Duodenal mucosa (tissue), 2 donors: ENCODE measurements around the gene SPINK2.

Experiments
- H3K27ac ChIP-seq: one replicate; pipeline ENCODE4 v1.7.0; 2013; ENCODE audit warnings: low read depth, low read length
- H3K27me3 ChIP-seq, 2 donors: one replicate each; pipeline ENCODE4 v1.7.0; 2013; ENCODE audit warnings: low read length in 2 of 2, control low read depth in 1 of 2; ENCODE audit not compliant: insufficient read depth in 2 of 2, control insufficient read depth in 1 of 2
- H3K36me3 ChIP-seq, 2 donors: one replicate each; pipeline ENCODE4 v1.7.0; 2013; ENCODE audit warnings: low read length in 2 of 2, control low read depth in 1 of 2; ENCODE audit not compliant: insufficient read depth in 2 of 2, control insufficient read depth in 1 of 2
- H3K4me1 ChIP-seq, 2 donors: one replicate each; pipeline ENCODE4 v1.7.0; 2013; ENCODE audit warnings: low read length in 2 of 2, control low read depth in 1 of 2; ENCODE audit not compliant: insufficient read depth in 2 of 2, control insufficient read depth in 1 of 2
- H3K4me3 ChIP-seq, 2 donors: one replicate each; pipeline ENCODE4 v1.7.0; 2013; ENCODE audit warnings: low read length in 2 of 2, low read depth in 1 of 2
- H3K9ac ChIP-seq, 2 donors: one replicate each; pipeline ENCODE4 v1.7.0; 2013; ENCODE audit warnings: low read length in 2 of 2, low read depth in 1 of 2
- H3K9me3 ChIP-seq, 2 donors: one replicate each; pipeline ENCODE4 v1.7.0; 2013; ENCODE audit warnings: low read length in 2 of 2, control low read depth in 1 of 2; ENCODE audit not compliant: control insufficient read depth in 1 of 2

The SPINK2 gene

DNA sequence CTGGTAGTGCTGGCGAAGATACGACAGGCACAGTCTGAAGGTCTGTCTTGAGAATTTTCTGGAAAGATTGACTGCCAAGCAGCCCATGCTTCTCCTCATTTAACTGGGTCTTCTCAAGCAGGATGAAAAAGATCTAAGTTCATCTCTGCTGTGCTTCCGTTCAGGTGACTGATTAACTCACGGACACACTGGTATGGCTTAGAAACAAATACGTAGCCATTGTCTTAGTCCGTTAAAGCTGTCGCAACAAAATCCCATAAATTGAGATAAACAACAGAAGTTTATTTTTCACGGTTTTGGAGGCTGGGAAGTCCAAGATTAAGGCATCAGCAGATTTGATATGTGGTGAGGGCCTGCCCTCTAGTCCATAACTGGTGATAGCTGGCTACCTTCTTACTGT, 39.5 kb downstream of the SPINK2 start:
- Histone ChIP-seq H3K27me3 (no peaks in the 10 kb centered on the region), H3K9me3 (no peaks in the 10 kb centered on the region), H3K36me3 (no peaks in the 10 kb centered on the region), H3K27ac (no peak overlapping the region), H3K9ac (no peak overlapping the region), H3K4me1 (peaks cover 0 to 6% of the 10 kb centered on the region in 2 donors), H3K4me3 (no peak overlapping the region)

DNA sequence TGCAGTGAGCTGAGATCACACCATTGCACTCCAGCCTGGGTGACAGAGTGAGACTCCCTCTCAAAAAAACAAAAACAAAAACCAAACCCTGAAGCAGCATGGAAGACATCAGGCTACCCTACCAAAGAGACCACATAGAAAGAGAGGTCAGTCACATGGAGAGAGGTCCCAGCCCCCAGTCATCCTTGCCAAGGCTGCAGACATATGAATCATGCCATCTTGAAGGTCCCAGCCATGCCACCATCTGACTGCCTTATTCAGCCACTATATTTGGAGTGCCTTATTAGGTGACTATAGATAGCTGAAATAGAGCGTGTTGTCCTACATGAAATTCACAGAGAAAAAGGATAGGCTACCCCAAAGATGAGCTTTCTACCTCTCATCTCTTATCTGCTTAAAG, 48.2 kb downstream of the SPINK2 start:
- Histone ChIP-seq H3K4me3 (no peak overlapping the region), H3K9me3 (no peaks in the 10 kb centered on the region), H3K27ac (no peak overlapping the region)

DNA sequence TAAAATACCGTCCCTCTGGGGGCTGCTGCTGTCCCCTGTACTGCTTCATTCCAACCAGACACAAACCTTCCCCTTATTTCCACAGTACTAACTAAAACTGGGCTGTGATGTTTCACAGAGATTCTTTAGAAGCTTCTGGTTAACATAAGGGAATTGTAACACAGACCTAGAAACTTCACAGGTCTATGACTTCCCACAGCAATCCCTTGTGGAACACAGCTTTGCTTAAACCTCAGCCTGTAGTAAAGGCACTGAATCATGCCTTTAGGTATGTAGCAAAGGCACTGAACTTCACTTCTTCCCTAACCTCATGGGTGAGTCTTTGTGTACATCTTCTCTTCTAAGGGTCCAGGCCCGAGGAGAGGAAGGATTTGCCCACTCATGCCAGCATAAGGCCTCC, 49.4 kb downstream of the SPINK2 start:
- H3K9ac ChIP-seq: no peak overlapping the region
- H3K27me3 ChIP-seq: no peaks in the 10 kb centered on the region
- no peak overlapping the region for H3K4me3 ChIP-seq
- H3K36me3 ChIP-seq: no peaks in the 10 kb centered on the region
- H3K9me3 ChIP-seq: no peaks in the 10 kb centered on the region
- peaks cover 9 to 15% of the 10 kb centered on the region in 2 donors for H3K4me1 ChIP-seq
- no peak overlapping the region for H3K27ac ChIP-seq

More for the DNA sequence above, 48.2 kb downstream of the SPINK2 start:
- Histone ChIP-seq H3K9ac (no peak overlapping the region), H3K36me3 (no peaks in the 10 kb centered on the region), H3K27me3 (no peaks in the 10 kb centered on the region), H3K4me1 (peaks cover 6 to 8% of the 10 kb centered on the region in 2 donors)

DNA sequence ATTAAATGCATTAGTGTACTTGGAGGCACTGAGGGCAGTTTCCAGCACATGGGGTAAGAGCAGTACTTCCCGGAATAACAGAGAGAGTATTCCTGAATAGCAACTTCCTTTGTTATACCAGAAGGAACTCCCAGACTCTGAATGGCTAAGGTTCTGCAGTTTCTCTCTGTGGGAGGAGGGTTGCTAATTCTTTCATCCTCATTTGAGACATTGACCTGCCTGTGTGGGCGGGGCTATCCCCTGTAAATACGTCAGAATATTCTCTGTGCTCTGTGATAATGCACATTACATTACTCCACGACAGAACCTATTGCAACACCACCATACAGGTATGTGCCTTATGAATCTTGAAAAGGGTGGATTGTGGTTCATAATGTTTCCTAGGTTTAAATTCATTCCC, 52.7 kb downstream of the SPINK2 start:
- Histone ChIP-seq H3K27ac (no peak overlapping the region), H3K4me1 (peaks cover 9 to 15% of the 10 kb centered on the region in 2 donors), H3K9ac (no peak overlapping the region), H3K4me3 (peak overlapping the region in 1 of 2 donors; percentile 18), H3K36me3 (no peaks in the 10 kb centered on the region), H3K9me3 (no peaks in the 10 kb centered on the region), H3K27me3 (no peaks in the 10 kb centered on the region)

DNA sequence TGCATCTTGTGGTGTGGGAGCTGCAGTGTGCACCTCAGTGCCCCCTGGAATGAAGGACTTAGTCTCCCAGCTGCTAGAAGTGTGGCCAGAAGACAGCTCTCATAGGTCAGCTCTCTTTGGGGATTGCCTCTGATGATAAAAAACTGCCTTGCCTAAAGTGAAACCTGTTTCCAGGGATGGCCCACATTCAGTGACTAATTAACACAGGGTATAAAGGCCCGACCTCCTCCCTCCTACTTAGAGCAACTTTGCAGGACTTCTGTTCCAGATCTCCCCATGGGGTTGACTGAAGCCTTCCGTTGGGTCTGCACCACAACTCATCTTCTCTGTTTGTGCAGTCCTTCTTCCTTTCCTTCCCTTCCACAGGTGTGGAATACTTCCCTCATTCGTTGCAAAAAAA, 53.2 kb downstream of the SPINK2 start:
- Histone ChIP-seq H3K27me3 (no peaks in the 10 kb centered on the region), H3K9me3 (no peaks in the 10 kb centered on the region), H3K4me3 (peak overlapping the region in 1 of 2 donors; percentile 18), H3K9ac (no peak overlapping the region), H3K27ac (no peak overlapping the region), H3K36me3 (no peaks in the 10 kb centered on the region), H3K4me1 (peaks cover 9 to 15% of the 10 kb centered on the region in 2 donors)

DNA sequence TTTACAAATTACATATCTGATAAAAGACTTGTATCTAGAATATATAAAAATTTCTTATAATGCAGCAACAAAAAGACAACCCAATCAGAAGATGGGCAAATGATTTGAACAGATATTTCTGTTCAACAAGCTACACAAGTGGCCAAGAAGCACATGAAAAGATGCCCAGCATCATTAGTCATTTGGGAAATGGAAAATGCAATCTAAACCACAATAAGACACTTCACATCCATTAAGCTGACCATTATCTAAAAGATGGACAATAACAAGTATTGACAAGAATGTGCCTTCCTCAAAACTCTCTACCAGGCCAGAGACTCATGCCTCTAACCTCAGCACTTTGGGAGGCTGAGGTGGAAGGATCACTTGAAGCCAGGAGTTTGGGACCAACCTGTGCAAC, 53.9 kb downstream of the SPINK2 start:
- Histone ChIP-seq H3K36me3 (no peaks in the 10 kb centered on the region), H3K27me3 (no peaks in the 10 kb centered on the region), H3K9me3 (no peaks in the 10 kb centered on the region), H3K4me1 (peaks cover 16% of the 10 kb centered on the region in 2 donors), H3K4me3 (no peak overlapping the region), H3K27ac (no peak overlapping the region), H3K9ac (no peak overlapping the region)

DNA sequence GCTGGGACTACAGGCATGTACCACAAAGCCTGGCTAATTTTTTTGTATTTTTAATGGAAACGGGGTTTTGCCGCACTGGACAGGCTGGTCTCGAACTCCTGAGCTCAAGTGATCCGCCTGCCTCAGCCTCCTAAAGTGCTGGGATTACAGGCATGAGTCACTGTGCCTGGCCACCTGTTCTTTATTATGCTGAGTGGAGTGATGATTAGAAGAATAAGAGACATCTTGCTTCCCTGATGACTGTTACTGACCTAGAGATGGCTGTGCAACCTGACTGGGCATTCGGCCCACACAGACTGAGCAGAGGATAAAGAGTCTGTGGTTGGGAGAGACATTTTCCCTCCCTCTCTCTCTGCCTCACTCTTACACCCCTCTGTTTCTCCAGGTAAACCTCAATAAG, 56.7 kb downstream of the SPINK2 start:
- no peaks in the 10 kb centered on the region for H3K36me3 ChIP-seq
- peaks cover 22 to 26% of the 10 kb centered on the region in 2 donors for H3K4me1 ChIP-seq
- no peaks in the 10 kb centered on the region for H3K27me3 ChIP-seq

DNA sequence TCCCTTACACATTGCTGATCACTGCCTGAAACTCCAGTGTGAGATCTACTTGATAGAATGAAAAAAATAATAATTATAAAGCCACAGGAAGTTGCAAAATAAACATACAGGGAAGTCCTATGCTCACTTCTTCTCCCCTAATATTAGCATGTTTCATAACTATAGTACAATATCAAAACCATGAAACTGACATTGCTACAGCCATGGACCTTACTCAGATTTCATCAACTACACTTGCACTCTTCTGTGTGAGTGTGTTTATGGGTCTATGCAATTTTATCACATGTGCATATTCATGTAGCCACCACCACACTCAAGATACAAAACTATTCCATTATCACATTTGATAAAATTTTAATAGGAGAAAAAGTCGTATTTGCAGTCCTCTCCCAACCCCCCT, 57.3 kb downstream of the SPINK2 start:
- peaks cover 24 to 26% of the 10 kb centered on the region in 2 donors for H3K4me1 ChIP-seq
- H3K9ac ChIP-seq: no peak overlapping the region
- H3K27ac ChIP-seq: no peak overlapping the region

More for the DNA sequence above, 56.7 kb downstream of the SPINK2 start:
- Histone ChIP-seq H3K9me3 (no peaks in the 10 kb centered on the region), H3K9ac (no peak overlapping the region), H3K4me3 (no peak overlapping the region), H3K27ac (no peak overlapping the region)

DNA sequence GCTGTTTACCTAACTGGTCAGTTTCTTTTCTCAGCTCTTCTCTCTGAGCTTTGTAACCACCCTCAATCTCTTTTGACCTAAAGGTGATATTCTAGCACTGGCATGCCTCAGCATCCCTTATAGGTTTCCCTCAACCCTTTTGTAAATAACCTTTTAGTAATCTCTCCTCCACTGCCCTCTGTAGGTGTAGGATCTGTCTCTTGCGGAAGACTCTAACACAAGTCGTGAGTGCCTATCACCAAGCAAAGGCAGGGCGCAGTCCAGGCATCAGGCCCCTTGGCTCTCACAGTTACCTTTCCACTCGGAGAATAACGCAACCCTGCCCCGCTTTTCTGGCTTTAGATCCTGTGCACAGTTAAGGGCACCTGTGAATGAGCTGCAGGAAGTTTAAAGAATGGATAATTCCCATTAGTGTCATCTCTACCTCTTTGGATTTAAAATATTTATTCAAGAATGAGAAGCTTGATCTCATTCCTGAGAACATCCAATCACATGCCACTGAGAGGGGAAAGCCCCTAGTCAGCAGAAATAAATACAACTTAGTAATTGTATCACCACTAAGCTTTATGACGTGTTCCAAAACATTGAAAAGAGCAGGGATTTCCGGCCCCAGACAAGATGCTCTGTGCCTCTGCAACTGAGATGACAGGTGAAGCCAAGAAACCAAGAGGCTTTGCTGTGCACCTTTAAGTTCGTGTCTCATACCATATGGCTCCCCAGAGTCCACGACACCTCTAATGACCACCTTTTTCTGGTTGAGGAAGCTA, 58.8 kb downstream of the SPINK2 start:
- no peaks in the 10 kb centered on the region for H3K27me3 ChIP-seq
- no peak overlapping the region for H3K9ac ChIP-seq
- peaks cover 11 to 21% of the 10 kb centered on the region in 2 donors for H3K4me1 ChIP-seq
- H3K9me3 ChIP-seq: no peaks in the 10 kb centered on the region
- H3K4me3 ChIP-seq: no peak overlapping the region
- no peak overlapping the region for H3K27ac ChIP-seq
- no peaks in the 10 kb centered on the region for H3K36me3 ChIP-seq

More for the DNA sequence above, 57.3 kb downstream of the SPINK2 start:
- Histone ChIP-seq H3K9me3 (no peaks in the 10 kb centered on the region), H3K36me3 (no peaks in the 10 kb centered on the region), H3K27me3 (no peaks in the 10 kb centered on the region), H3K4me3 (no peak overlapping the region)

DNA sequence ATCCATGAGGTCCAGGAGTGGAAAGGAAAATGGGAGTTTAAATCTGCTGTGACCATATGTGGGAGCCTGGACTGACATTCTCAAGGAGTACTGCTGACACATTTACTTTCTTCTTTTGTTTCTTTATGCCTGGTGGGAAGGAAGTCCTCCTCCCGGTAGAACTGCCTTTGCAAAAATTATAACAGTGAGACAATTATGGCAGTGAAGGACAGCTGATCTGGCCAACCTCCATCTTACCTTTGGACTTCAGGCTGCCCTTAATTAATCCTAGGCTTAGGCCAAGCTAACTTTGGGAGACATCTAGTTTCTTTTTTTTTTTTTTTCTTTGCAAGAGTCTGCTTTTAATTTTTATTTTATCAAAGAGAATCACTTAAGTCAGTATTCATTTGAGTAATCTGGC, 61.3 kb downstream of the SPINK2 start:
- Histone ChIP-seq H3K36me3 (no peaks in the 10 kb centered on the region), H3K4me1 (peaks cover 17 to 30% of the 10 kb centered on the region in 2 donors), H3K27ac (no peak overlapping the region), H3K9me3 (no peaks in the 10 kb centered on the region), H3K9ac (no peak overlapping the region), H3K27me3 (no peaks in the 10 kb centered on the region), H3K4me3 (no peak overlapping the region)
